Measurements from ENCODE around the gene CCDC186. TPM values are rescaled to one million over a fixed set of nuclear protein-coding genes. Genes with fewer than 3 reads are reported as not detected.

CCDC186 gene
- total and polyA plus RNA-seq, 2 of the 8 experiments (the other 6 are each of a cell fraction or from before 2014, with no cell fraction given): 3.0 to 30.3 TPM

DNA sequence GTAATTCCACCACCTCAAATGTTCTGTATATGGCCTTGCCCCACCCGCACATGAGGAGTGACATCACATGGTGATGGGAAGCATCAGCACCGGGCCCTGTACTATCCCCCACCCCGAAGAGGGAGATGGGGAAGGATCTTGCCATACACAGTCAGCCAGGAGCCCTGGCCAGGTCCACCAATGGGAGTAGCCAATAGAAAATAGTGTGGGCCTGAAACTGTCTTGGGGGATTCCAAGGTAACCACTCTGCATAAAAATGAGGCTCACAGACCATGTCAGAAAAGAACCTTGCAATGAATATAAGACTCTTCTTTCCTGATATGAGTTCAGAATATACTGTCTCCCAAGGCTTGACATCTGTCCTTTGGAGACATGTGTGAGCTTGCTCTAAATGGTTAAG, 79.2 kb downstream of the CCDC186 start:
- no peak overlapping the region for H2BK120ac ChIP-seq (replicated peaks; ENCODE audit: low read depth, low read length)
- no peak overlapping the region for H3K14ac ChIP-seq (ENCODE audit: insufficient read length)
- H3K4ac ChIP-seq (replicated peaks; ENCODE audit: insufficient read length, low read depth, low read length): no peak overlapping the region
- no peak overlapping the region for H4K5ac ChIP-seq (ENCODE audit: insufficient read length, low read depth, low read length)
- H3K23me2 ChIP-seq (ENCODE audit: low read depth, low read length): no peaks in the 10 kb centered on the region
- no peak overlapping the region for H2BK20ac ChIP-seq (ENCODE audit: low read length)
- H3K36me3 ChIP-seq (ENCODE audit: control insufficient read depth in 2 of 4, insufficient read depth in 4 of 4, low read length in 3 of 4): no peaks in the 10 kb centered on the region
- no peak overlapping the region for H3K23ac ChIP-seq (ENCODE audit: insufficient read length)
- 97% methylated on average over 3 of the region's 3 CpGs; no CpG with 5 or more reads in 1 of the 2 experiments for WGBS, 2 experiments (ENCODE audit: extremely low coverage in 1 of 2, insufficient coverage in 1 of 2, insufficient read length in 1 of 2, insufficient replicate concordance in 2 of 2, low coverage in 1 of 2, low lambda C conversion rate in 2 of 2, missing lambda C conversion rate in 1 of 2)
- H3K4me2 ChIP-seq (ENCODE audit: insufficient read depth in 1 of 2, low read depth in 2 of 2, low read length in 2 of 2): no peak overlapping the region
- H3K79me2 ChIP-seq (ENCODE audit: control insufficient read depth in 1 of 2, insufficient read depth in 2 of 2, low read length in 2 of 2): no peaks in the 10 kb centered on the region
- H3K27me3 ChIP-seq (replicated peaks in 1 of 4; ENCODE audit: control insufficient read depth in 3 of 4, extremely low read depth in 1 of 4, insufficient read depth in 3 of 4, low read length in 3 of 4): peaks cover 0 to 2% (median under 1%) of the 10 kb centered on the region in 4 experiments; a peak in 6 of 7 replicates
- H4K8ac ChIP-seq (ENCODE audit: extremely low read depth, insufficient read depth, low read length): no peak overlapping the region
- H3K4me3 ChIP-seq (ENCODE audit: extremely low read depth in 1 of 4, insufficient read depth in 2 of 4, low read depth in 3 of 4, low read length in 4 of 4): no peak overlapping the region
- H4K91ac ChIP-seq (replicated peaks; ENCODE audit: insufficient read length, low read length): no peak overlapping the region
- no peak overlapping the region for H2BK12ac ChIP-seq (ENCODE audit: low read depth, low read length)
- H3K27ac ChIP-seq (ENCODE audit: low read depth, low read length): no peak overlapping the region
- no peak for TF ChIP-seq RNF2 (IDR thresholded peaks at IDR 0.05; ENCODE audit: borderline replicate concordance, low read depth, low read length, missing control alignments, poor library complexity, severe bottlenecking)
- H2BK5ac ChIP-seq (ENCODE audit: low read depth, low read length): no peak overlapping the region
- no peak overlapping the region for H2AK5ac ChIP-seq (ENCODE audit: low read depth, low read length)
- H4K20me1 ChIP-seq (replicated peaks in 1 of 2; ENCODE audit: control insufficient read depth in 1 of 2, insufficient read depth in 2 of 2, low read length in 2 of 2): no peaks in the 10 kb centered on the region
- no peak for FAIRE-seq
- H2AFZ ChIP-seq (ENCODE audit: low read length): no peak overlapping the region
- POLR2A ChIA-PET (ENCODE audit: partially characterized antibody): interaction anchor here (0.6 kb wide), 1 partner anchor 13 kb away, joined by 3 read pairs; no protein-coding TSS in a partner anchor
- H3K9ac ChIP-seq (replicated peaks in 1 of 4; ENCODE audit: extremely low read depth in 1 of 4, low read depth in 3 of 4, low read length in 3 of 4): no peak overlapping the region
- no peaks in the 10 kb centered on the region for H3K9me3 ChIP-seq (ENCODE audit: insufficient read depth in 2 of 2, low read depth in 1 of 2, low read length in 1 of 2)
- H3K4me1 ChIP-seq (replicated peaks in 1 of 4; ENCODE audit: control insufficient read depth in 3 of 4, insufficient read depth in 4 of 4, low read length in 3 of 4): no peaks in the 10 kb centered on the region
- no peak overlapping the region for H3K18ac ChIP-seq (ENCODE audit: extremely low read depth, low read length)
- H2BK15ac ChIP-seq (ENCODE audit: low read length): no peak overlapping the region
- DNase-seq (ENCODE audit: low read depth in 1 of 2, low spot score in 2 of 2): no peak
- CTCF ChIA-PET (ENCODE audit: partially characterized antibody): no interaction called here
- no peak overlapping the region for H3K56ac ChIP-seq (replicated peaks; ENCODE audit: insufficient read length, low read depth, low read length)
- no peaks in the 10 kb centered on the region for H3K79me1 ChIP-seq (ENCODE audit: low read depth, low read length)
